ENCODE measurements around the gene GID4.
A peak's percentile ranks its signal among the peaks of the same experiment; 100 is the strongest.

GID4 gene

GRCh38 chr17:18045691-18046350 lies 6.6 kb downstream of the GID4 start:
- no peak for DNase-seq

GRCh38 chr17:18055597-18055996 lies 16.4 kb downstream of the GID4 start:
- no peak for DNase-seq

- no peak for DNase-seq
Measured at GRCh38 chr17:18056214-18056613, 17.0 kb downstream of the GID4 start.

- no peak for DNase-seq
Measured at GRCh38 chr17:18059283-18059682, 20.1 kb downstream of the GID4 start.

DNA sequence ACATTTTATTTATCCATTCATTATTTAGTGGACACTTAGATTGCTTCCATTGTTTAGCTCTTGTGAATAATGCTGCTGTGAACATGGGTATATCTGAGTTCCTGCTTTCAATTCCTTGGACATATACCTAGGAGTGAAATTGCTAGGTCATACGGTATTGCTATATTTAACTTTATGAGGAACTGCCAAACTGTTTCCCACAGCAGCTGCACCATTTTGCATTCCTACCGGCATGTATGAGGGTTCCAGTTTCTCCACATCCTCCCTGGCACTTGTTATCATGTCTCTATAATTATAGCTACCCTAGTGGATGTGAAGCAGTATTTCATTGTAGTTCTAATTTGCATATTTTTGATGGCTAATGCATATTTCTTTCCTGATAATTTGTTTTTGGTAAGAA lies 24.8 kb downstream of the GID4 start:
- no peak for DNase-seq

DNA sequence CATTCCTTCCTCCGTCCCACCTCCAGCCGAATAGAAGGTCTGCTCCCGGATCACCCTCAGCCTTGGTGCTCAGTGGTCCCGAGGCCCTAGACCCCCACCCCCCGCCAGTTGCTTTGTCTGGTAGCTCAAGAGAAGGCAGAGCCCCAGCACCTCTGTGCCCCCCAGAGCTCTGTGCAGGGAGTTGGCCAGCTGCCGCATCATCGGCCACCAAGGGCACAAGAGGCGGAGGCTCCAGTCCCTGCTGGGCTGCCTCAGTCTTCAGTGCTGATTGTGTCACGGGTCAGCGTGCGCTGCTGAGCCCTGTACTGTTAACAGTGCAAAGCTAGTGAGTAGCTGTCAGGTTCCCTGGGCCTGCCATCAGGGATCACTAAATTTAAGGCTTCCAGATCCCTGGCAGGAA lies 26.3 kb downstream of the GID4 start:
- no peak for DNase-seq

GRCh38 chr17:18066866-18067265 lies 27.7 kb downstream of the GID4 start:
- DNase-seq, result no peak

DNA sequence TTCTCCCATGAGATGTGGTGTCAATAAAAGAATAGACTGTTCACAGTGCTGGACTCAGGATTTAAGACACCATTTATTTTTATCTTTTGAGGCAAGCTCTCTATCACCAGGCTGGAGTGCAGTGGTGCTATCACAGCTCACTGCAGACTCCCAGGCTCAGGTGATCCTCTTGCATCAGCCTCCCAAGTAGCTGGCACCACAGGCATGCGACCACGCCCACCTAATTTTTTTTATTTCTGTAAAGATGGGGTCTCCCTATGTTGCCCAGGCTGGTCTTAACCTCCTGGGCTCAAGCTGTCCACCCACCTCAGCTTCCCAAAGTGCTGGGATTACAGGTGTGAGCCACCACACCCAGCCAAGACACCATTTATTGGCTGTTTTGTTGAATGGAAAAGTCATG lies 29.9 kb downstream of the GID4 start:
- DNase-seq, result no peak

GRCh38 chr17:18070861-18071340 lies 31.7 kb downstream of the GID4 start:
- no peak for DNase-seq

DNA sequence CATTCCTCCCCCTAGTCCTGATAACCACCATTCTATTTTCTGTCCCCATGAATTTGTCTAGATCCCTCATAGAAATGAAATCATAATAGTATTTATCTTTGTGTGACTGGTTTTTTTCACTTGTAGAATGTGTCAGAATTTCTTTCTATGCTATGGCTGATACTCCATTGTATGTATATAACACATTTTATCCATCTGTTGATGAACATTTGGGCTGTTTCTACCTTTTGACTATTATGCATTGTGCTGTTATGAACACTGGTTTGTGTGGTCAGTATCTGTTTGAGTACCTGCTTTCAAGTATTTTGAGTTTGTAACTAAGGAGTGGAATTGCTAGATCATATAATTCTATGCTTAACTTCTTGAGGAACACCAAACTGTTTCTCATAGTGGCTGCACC lies 32.5 kb downstream of the GID4 start:
- DNase-seq, result no peak

GRCh38 chr17:18074566-18075272 lies 35.5 kb downstream of the GID4 start:
- DNase-seq, result no peak

GRCh38 chr17:18076936-18077335 lies 37.7 kb downstream of the GID4 start:
- no peak for DNase-seq

DNA sequence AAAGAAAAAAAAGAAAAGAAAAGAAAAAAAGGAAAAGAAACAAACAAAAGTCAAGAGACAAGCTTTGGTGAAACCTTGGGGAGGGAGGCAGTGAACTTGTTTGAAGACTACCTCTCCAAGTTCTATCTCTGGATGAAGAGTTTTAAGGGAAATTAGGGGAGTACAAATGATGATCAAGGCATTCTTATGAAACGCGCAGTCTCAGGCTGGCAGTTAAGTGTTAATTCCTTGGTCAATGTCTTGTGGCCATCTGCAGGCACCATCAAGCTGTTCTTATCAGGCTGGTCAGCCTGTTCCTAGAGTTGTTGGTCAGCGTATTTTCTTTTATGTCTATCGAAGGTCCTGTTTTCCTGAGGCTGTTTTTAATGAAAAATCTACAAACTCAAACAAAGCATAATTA lies 40.3 kb downstream of the GID4 start:
- no peak for DNase-seq

GRCh38 chr17:18084256-18084655 lies 45.0 kb downstream of the GID4 start:
- DNase-seq, result no peak

- peak; percentile 75 for DNase-seq
Measured at GRCh38 chr17:18087610-18088491, 48.6 kb downstream of the GID4 start, which contains the start of gene DRG2. TSS of gene DRG2 (plus strand) at chr17:18087948. CDS start at chr17:18088024, 76 bp downstream.

GRCh38 chr17:18089613-18090012 lies 50.4 kb downstream of the GID4 start:
- DNase-seq, result no peak

DNA sequence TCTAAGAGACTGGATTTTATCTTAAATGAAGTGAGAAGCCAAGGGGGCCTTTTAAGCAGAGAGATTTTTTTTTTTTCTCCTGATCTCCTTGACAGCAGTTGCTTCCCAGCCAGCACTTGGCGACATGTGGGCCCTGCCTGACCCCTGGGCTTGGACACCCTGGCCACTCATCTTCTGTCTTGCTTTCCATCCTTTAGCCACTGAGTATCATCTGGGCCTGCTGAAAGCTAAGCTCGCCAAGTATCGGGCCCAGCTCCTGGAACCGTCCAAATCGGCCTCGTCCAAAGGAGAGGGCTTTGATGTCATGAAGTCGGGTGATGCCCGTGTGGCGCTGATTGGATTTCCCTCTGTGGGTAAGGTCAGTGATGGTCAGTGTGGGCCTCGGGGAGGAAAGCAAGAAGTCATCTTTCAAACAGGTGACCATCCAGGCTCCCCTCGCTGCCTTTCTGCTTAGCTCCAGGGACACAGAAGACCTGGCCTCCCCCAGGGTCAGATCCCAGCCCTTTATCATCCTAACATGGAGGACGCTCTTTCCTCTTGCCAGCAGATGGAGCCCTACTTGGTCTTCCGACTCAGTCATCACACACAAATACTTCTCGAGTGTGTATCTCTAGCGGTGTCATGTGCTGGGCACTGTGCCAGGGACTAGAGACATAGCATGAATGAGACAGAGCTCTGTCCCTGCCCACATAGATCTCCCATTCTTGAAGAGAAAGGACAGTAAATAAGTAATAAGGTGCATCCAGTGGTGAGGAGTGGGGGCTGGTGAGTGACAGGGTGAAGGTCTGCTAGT lies 54.6 kb downstream of the GID4 start:
- peak; percentile 75 for DNase-seq

GRCh38 chr17:18094409-18094807 lies 55.2 kb downstream of the GID4 start:
- DNase-seq, result no peak

GRCh38 chr17:18099516-18099915 lies 60.3 kb downstream of the GID4 start:
- DNase-seq, result no peak

GRCh38 chr17:18100616-18101015 lies 61.4 kb downstream of the GID4 start:
- DNase-seq, result no peak

GRCh38 chr17:18101828-18102227 lies 62.6 kb downstream of the GID4 start:
- no peak for DNase-seq

DNA sequence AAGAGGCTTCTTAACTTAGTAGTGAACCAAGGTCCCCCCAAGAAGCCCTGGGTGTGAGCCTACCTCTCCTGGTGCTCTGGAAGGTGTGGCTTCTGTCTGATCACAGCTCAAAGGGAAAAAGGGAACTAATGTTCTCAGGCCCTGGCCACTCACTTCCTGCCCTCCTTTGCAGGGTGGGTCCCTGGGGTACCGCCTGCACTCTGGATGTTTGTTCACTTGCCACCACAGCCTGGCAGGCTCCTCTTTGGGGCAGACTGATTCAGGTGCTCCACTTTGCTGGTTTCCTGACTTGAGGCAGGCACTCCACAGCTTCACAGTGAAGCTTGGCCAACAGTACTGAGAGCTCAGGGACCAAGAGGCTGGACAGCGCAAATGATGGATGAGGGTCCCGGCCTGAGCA lies 63.4 kb downstream of the GID4 start:
- no peak for DNase-seq

- DNase-seq, result no peak
Measured at GRCh38 chr17:18105027-18105426, 65.8 kb downstream of the GID4 start.

Measured in NCI-H2029 (cell line).